Measurements from ENCODE around the gene USHBP1. TPM values are rescaled to one million over a fixed set of nuclear protein-coding genes. Genes with fewer than 3 reads are reported as not detected.

Gene USHBP1
- total RNA-seq, 2 experiments from 2014 or later, result not detected

- ATAC-seq (ENCODE audit: poor library complexity) (no peak), DNase-seq (no peak)
- no peaks in the 10 kb centered on the region for H3K4me1 ChIP-seq (ENCODE audit: insufficient read depth, low read length)
- intact Hi-C loops (cut with DNase I, micrococcal nuclease), result no loop called here
- H3K27me3 ChIP-seq (ENCODE audit: control insufficient read depth in 1 of 2, insufficient read depth in 2 of 2, low read length in 2 of 2), result no peaks in the 10 kb centered on the region
- peaks cover 67% of the 10 kb centered on the region for H3K36me3 ChIP-seq (ENCODE audit: insufficient read depth, low read length)
- no peak overlapping the region for H3K4me3 Mint-ChIP-seq
- no peaks in the 10 kb centered on the region for H3K9me3 Mint-ChIP-seq
- ChIA-PET CTCF (no interaction called here), POLR2A (interaction anchor here (1.7 kb wide), 2 partner anchors 8 to 29 kb away, joined by 4 to 5 read pairs; partner anchors contain the start of gene USE1)
- H3K27ac Mint-ChIP-seq, result no peak overlapping the region
- no peaks in the 10 kb centered on the region for H3K9me3 ChIP-seq (ENCODE audit: control insufficient read depth in 1 of 2, insufficient read depth in 1 of 2, low read length in 2 of 2)
- no peak overlapping the region for H3K4me3 ChIP-seq (ENCODE audit: low read length)
- H3K36me3 Mint-ChIP-seq (ENCODE audit: low read depth), result peaks cover 54% of the 10 kb centered on the region
- H3K27me3 Mint-ChIP-seq, result no peaks in the 10 kb centered on the region
- H3K4me1 Mint-ChIP-seq (ENCODE audit: low read depth), result no peaks in the 10 kb centered on the region
- no peak overlapping the region for H3K27ac ChIP-seq (ENCODE audit: low read depth in 1 of 2, low read length in 2 of 2)
- no peak for TF ChIP-seq CTCF (IDR thresholded peaks at IDR 0.05)
Observed at GRCh38 chr19:17206736-17207581, 57.6 kb downstream of the USHBP1 start.

- ChIA-PET POLR2A (interaction anchor here (0.8 to 1.7 kb wide), 2 partner anchors 10 to 29 kb away, joined by 3 to 5 read pairs; partner anchors contain the start of gene USE1), CTCF (interaction anchor here (1.0 to 2.7 kb wide), 2 partner anchors 30 to 76 kb away, joined by 3 to 11 read pairs; partner anchors contain the start of gene ANKLE1)
- Histone ChIP-seq H3K27ac (ENCODE audit: low read depth in 1 of 2, low read length in 2 of 2) (no peak overlapping the region), H3K27me3 (ENCODE audit: control insufficient read depth in 1 of 2, insufficient read depth in 2 of 2, low read length in 2 of 2) (no peaks in the 10 kb centered on the region), H3K36me3 (ENCODE audit: insufficient read depth, low read length) (peaks cover 70% of the 10 kb centered on the region), H3K4me1 (ENCODE audit: insufficient read depth, low read length) (no peaks in the 10 kb centered on the region), H3K9me3 (ENCODE audit: control insufficient read depth in 1 of 2, insufficient read depth in 1 of 2, low read length in 2 of 2) (no peaks in the 10 kb centered on the region), H3K4me3 (ENCODE audit: low read length) (no peak overlapping the region)
- intact Hi-C loops (cut with DNase I, micrococcal nuclease), result loop anchor here (1.0 to 2.0 kb wide), 3 partner anchors 30 to 77 kb away; no protein-coding TSS in a partner anchor
- peak; percentile 68 for TF ChIP-seq CTCF (IDR thresholded peaks at IDR 0.05)
- ATAC-seq (ENCODE audit: poor library complexity) (peak; percentile 82), DNase-seq (peak; percentile 56 to 81 (median 63))
- H3K9me3 Mint-ChIP-seq, result no peaks in the 10 kb centered on the region
- no peak overlapping the region for H3K4me3 Mint-ChIP-seq
- no peaks in the 10 kb centered on the region for H3K27me3 Mint-ChIP-seq
- no peaks in the 10 kb centered on the region for H3K4me1 Mint-ChIP-seq (ENCODE audit: low read depth)
- no peak overlapping the region for H3K27ac Mint-ChIP-seq
- peaks cover 67% of the 10 kb centered on the region for H3K36me3 Mint-ChIP-seq (ENCODE audit: low read depth)
Observed at GRCh38 chr19:17205237-17206140, 59.1 kb downstream of the USHBP1 start.

GRCh38 chr19:17202713-17203112, 61.8 kb downstream of the USHBP1 start:
- DNase-seq (no peak), ATAC-seq (ENCODE audit: poor library complexity) (no peak)
- peaks cover 69% of the 10 kb centered on the region for H3K36me3 Mint-ChIP-seq (ENCODE audit: low read depth)
- Histone ChIP-seq H3K36me3 (ENCODE audit: insufficient read depth, low read length) (peaks cover 71% of the 10 kb centered on the region), H3K27me3 (ENCODE audit: control insufficient read depth in 1 of 2, insufficient read depth in 2 of 2, low read length in 2 of 2) (no peaks in the 10 kb centered on the region), H3K9me3 (ENCODE audit: control insufficient read depth in 1 of 2, insufficient read depth in 1 of 2, low read length in 2 of 2) (no peaks in the 10 kb centered on the region), H3K4me3 (ENCODE audit: low read length) (no peak overlapping the region), H3K27ac (ENCODE audit: low read depth in 1 of 2, low read length in 2 of 2) (no peak overlapping the region), H3K4me1 (ENCODE audit: insufficient read depth, low read length) (no peaks in the 10 kb centered on the region)
- TF ChIP-seq CTCF (IDR thresholded peaks at IDR 0.05), result no peak
- H3K4me3 Mint-ChIP-seq, result no peak overlapping the region
- CTCF ChIA-PET, result no interaction called here
- no peak overlapping the region for H3K27ac Mint-ChIP-seq
- POLR2A ChIA-PET, result no interaction called here
- H3K27me3 Mint-ChIP-seq, result no peaks in the 10 kb centered on the region
- H3K4me1 Mint-ChIP-seq (ENCODE audit: low read depth), result no peaks in the 10 kb centered on the region
- intact Hi-C loops (cut with DNase I, micrococcal nuclease), result no loop called here
- H3K9me3 Mint-ChIP-seq, result no peaks in the 10 kb centered on the region

Measured in CD4-positive, alpha-beta T cell (primary cell).